Activated T-helper 17 cell treated with anti-CD3 and anti-CD28 coated beads, Interleukin-2, amount 50 U/mL, for 72 hours (primary cell): ENCODE data around the gene LRRC31. TPM values are rescaled to one million over a fixed set of nuclear protein-coding genes. Genes with fewer than 3 reads are reported as not detected.

ENCODE experiments used
- ATAC-seq: fragments of 150-1000 bp; cut with Tn5 transposase; replicated peaks from 2 replicates; pipeline ENCODE4 v1.10.0; 2021; ENCODE audit warnings: mild to moderate bottlenecking, moderate library complexity
- H3K27ac Mint-ChIP-seq: one replicate; pipeline ENCODE4 v1.8.0; 2022; ENCODE audit warnings: mixed read lengths
- H3K27me3 Mint-ChIP-seq: one replicate; pipeline ENCODE4 v1.8.0; 2022; ENCODE audit warnings: mixed read lengths
- H3K36me3 Mint-ChIP-seq: one replicate; pipeline ENCODE4 v1.8.0; 2022; ENCODE audit warnings: low read depth, mild to moderate bottlenecking, mixed read lengths
- H3K4me1 Mint-ChIP-seq: one replicate; pipeline ENCODE4 v1.8.0; 2022; ENCODE audit warnings: mixed read lengths
- H3K4me3 Mint-ChIP-seq: one replicate; pipeline ENCODE4 v1.8.0; 2022; ENCODE audit warnings: mild to moderate bottlenecking, mixed read lengths
- H3K9me3 Mint-ChIP-seq: one replicate; pipeline ENCODE4 v1.8.0; 2022; ENCODE audit warnings: mixed read lengths
- total RNA-seq, 2 donors: library from RNA; stranded (reverse); gene quantifications; one replicate each; pipeline ENCODE4 v1.2.3, GENCODE V29; 2022

Gene LRRC31
- total RNA-seq, result not detected

GRCh38 chr3:169869484-169870220 is at the start of gene LRRC31:
LRRC31 (minus strand) TSS chr3:169869935; CDS start chr3:169869807, 128 bp downstream.
- peaks cover 6% of the 10 kb centered on the region for H3K4me1 Mint-ChIP-seq
- no peak within 1 kb of the TSS for H3K4me3 Mint-ChIP-seq
- H3K36me3 Mint-ChIP-seq, result no peaks in the 10 kb centered on the region
- peaks cover 1% of the 10 kb centered on the region for H3K27me3 Mint-ChIP-seq
- no peak for ATAC-seq
- H3K27ac Mint-ChIP-seq, result peak within 1 kb of the TSS; percentile 4
- no peaks in the 10 kb centered on the region for H3K9me3 Mint-ChIP-seq

- no peak for ATAC-seq
- no peaks in the 10 kb centered on the region for H3K36me3 Mint-ChIP-seq
- no peaks in the 10 kb centered on the region for H3K9me3 Mint-ChIP-seq
- no peaks in the 10 kb centered on the region for H3K27me3 Mint-ChIP-seq
- H3K4me3 Mint-ChIP-seq, result no peak overlapping the region
- no peak overlapping the region for H3K27ac Mint-ChIP-seq
- H3K4me1 Mint-ChIP-seq, result peaks cover 4% of the 10 kb centered on the region
Observed at GRCh38 chr3:169914321-169914720, 44.6 kb upstream of the LRRC31 start.

GRCh38 chr3:169913323-169913722 is 43.6 kb upstream of the LRRC31 start:
- Mint-ChIP-seq H3K27ac (no peak overlapping the region), H3K4me1 (peaks cover 4% of the 10 kb centered on the region), H3K4me3 (no peak overlapping the region), H3K36me3 (no peaks in the 10 kb centered on the region), H3K9me3 (no peaks in the 10 kb centered on the region), H3K27me3 (no peaks in the 10 kb centered on the region)
- ATAC-seq, result no peak

GRCh38 chr3:169911272-169911671 is 41.5 kb upstream of the LRRC31 start, which contains the start of gene SAMD7:
SAMD7 (plus strand) TSS chr3:169911572; CDS start chr3:169919499, 7,927 bp downstream.
- Mint-ChIP-seq H3K4me3 (no peak within 1 kb of the TSS), H3K36me3 (no peaks in the 10 kb centered on the region), H3K9me3 (no peaks in the 10 kb centered on the region), H3K27me3 (no peaks in the 10 kb centered on the region), H3K27ac (no peak within 1 kb of the TSS), H3K4me1 (peaks cover 4% of the 10 kb centered on the region)
- no peak for ATAC-seq

GRCh38 chr3:169907944-169908343 is 38.2 kb upstream of the LRRC31 start:
- no peak overlapping the region for H3K4me3 Mint-ChIP-seq
- H3K27ac Mint-ChIP-seq, result no peak overlapping the region
- H3K4me1 Mint-ChIP-seq, result no peaks in the 10 kb centered on the region
- peaks cover 4% of the 10 kb centered on the region for H3K27me3 Mint-ChIP-seq
- no peaks in the 10 kb centered on the region for H3K9me3 Mint-ChIP-seq
- no peak for ATAC-seq
- no peaks in the 10 kb centered on the region for H3K36me3 Mint-ChIP-seq

- Mint-ChIP-seq H3K9me3 (no peaks in the 10 kb centered on the region), H3K4me3 (no peak overlapping the region), H3K36me3 (no peaks in the 10 kb centered on the region), H3K27ac (no peak overlapping the region), H3K4me1 (no peaks in the 10 kb centered on the region), H3K27me3 (peaks cover 4% of the 10 kb centered on the region)
- ATAC-seq, result no peak
Observed at GRCh38 chr3:169907476-169907875, 37.7 kb upstream of the LRRC31 start.

GRCh38 chr3:169905404-169905803 is 35.7 kb upstream of the LRRC31 start:
- Mint-ChIP-seq H3K27ac (no peak overlapping the region), H3K4me1 (no peaks in the 10 kb centered on the region), H3K4me3 (no peak overlapping the region), H3K36me3 (no peaks in the 10 kb centered on the region), H3K27me3 (peaks cover 4% of the 10 kb centered on the region), H3K9me3 (peaks cover 8% of the 10 kb centered on the region)
- no peak for ATAC-seq

GRCh38 chr3:169901453-169901852 is 31.7 kb upstream of the LRRC31 start:
- Mint-ChIP-seq H3K27me3 (peaks cover 4% of the 10 kb centered on the region), H3K4me3 (no peak overlapping the region), H3K36me3 (no peaks in the 10 kb centered on the region), H3K27ac (no peak overlapping the region), H3K4me1 (no peaks in the 10 kb centered on the region), H3K9me3 (peaks cover 8% of the 10 kb centered on the region)
- ATAC-seq, result no peak

GRCh38 chr3:169897284-169897683 is 27.5 kb upstream of the LRRC31 start:
- Mint-ChIP-seq H3K9me3 (peaks cover 8% of the 10 kb centered on the region), H3K36me3 (no peaks in the 10 kb centered on the region), H3K4me3 (no peak overlapping the region), H3K27me3 (no peaks in the 10 kb centered on the region), H3K4me1 (no peaks in the 10 kb centered on the region), H3K27ac (no peak overlapping the region)
- ATAC-seq, result no peak

- no peak overlapping the region for H3K27ac Mint-ChIP-seq
- no peak overlapping the region for H3K4me3 Mint-ChIP-seq
- H3K27me3 Mint-ChIP-seq, result no peaks in the 10 kb centered on the region
- no peak for ATAC-seq
- H3K36me3 Mint-ChIP-seq, result no peaks in the 10 kb centered on the region
- no peaks in the 10 kb centered on the region for H3K9me3 Mint-ChIP-seq
- no peaks in the 10 kb centered on the region for H3K4me1 Mint-ChIP-seq
Observed at GRCh38 chr3:169895072-169895471, 25.3 kb upstream of the LRRC31 start.

GRCh38 chr3:169894110-169894509 is 24.4 kb upstream of the LRRC31 start:
- no peak for ATAC-seq

GRCh38 chr3:169891886-169892285 is 22.2 kb upstream of the LRRC31 start:
- ATAC-seq, result no peak
- no peaks in the 10 kb centered on the region for H3K27me3 Mint-ChIP-seq
- H3K4me3 Mint-ChIP-seq, result no peak overlapping the region
- no peaks in the 10 kb centered on the region for H3K4me1 Mint-ChIP-seq
- no peaks in the 10 kb centered on the region for H3K9me3 Mint-ChIP-seq
- H3K36me3 Mint-ChIP-seq, result no peaks in the 10 kb centered on the region
- H3K27ac Mint-ChIP-seq, result no peak overlapping the region

More at GRCh38 chr3:169894110-169894509, 24.4 kb upstream of the LRRC31 start:
- Mint-ChIP-seq H3K36me3 (no peaks in the 10 kb centered on the region), H3K9me3 (no peaks in the 10 kb centered on the region), H3K27ac (no peak overlapping the region), H3K4me3 (no peak overlapping the region), H3K27me3 (no peaks in the 10 kb centered on the region), H3K4me1 (no peaks in the 10 kb centered on the region)

GRCh38 chr3:169886671-169887070 is 16.9 kb upstream of the LRRC31 start:
- no peak for ATAC-seq
- Mint-ChIP-seq H3K4me1 (no peaks in the 10 kb centered on the region), H3K36me3 (no peaks in the 10 kb centered on the region), H3K9me3 (no peaks in the 10 kb centered on the region), H3K4me3 (no peak overlapping the region), H3K27me3 (no peaks in the 10 kb centered on the region), H3K27ac (no peak overlapping the region)

GRCh38 chr3:169880576-169881250 is 11.0 kb upstream of the LRRC31 start:
- Mint-ChIP-seq H3K4me3 (no peak overlapping the region), H3K36me3 (no peaks in the 10 kb centered on the region), H3K4me1 (no peaks in the 10 kb centered on the region), H3K27ac (no peak overlapping the region), H3K27me3 (no peaks in the 10 kb centered on the region), H3K9me3 (no peaks in the 10 kb centered on the region)
- no peak for ATAC-seq
